SK-N-MC (cell line): ENCODE measurements around the gene CBLIF.
"Not testable (repeated sequence)": the region's sequence is repeated elsewhere in the genome, so short reads cannot be mapped to it uniquely, and the experiment has no call there.

Experiments
- DNase-seq: peaks from one replicate; pipeline ENCODE4 v3.0.0-alpha.2; 2011; ENCODE audit warnings: low read depth, low spot score
- H3K27ac ChIP-seq: fragments of 200-600 bp; sonication (generic); 2 replicates; pipeline ENCODE4 v1.5.1; 2016; ENCODE audit warnings: mixed run types
- H3K36me3 ChIP-seq: fragments of 200-600 bp; sonication (generic); 2 replicates; pipeline ENCODE4 v1.6.1; 2017; ENCODE audit warnings: antibody characterized with exemption, low read length, mixed read lengths; ENCODE audit not compliant: insufficient read depth
- H3K4me3 ChIP-seq: fragments of 200-600 bp; sonication (generic); 2 replicates; pipeline ENCODE4 v1.5.1; 2016
- H3K9ac ChIP-seq: fragments of 200-600 bp; sonication (generic); 2 replicates; pipeline ENCODE4 v1.8.0; 2017; ENCODE audit warnings: mixed run types, mixed read lengths; ENCODE audit not compliant: insufficient read length
- H3K9me3 ChIP-seq: fragments of 200-600 bp; sonication (generic); 2 replicates; pipeline ENCODE4 v1.6.1; 2017; ENCODE audit warnings: low read depth, mild to moderate bottlenecking, antibody characterized with exemption, low read length, moderate library complexity, mixed read lengths
- EZH2 ChIP-seq: fragments of 200-600 bp; sonication (generic); IDR thresholded peaks from one replicate; pipeline ENCODE4 v1.6.1; 2017; ENCODE audit warnings: antibody characterized with exemption
- FOXP2 ChIP-seq: optimal IDR thresholded peaks from 2 replicates; pipeline ENCODE3; 2011; ENCODE audit warnings: mild to moderate bottlenecking, moderate library complexity; ENCODE audit not compliant: insufficient read depth; ENCODE audit errors: extremely low read length, control extremely low read depth
- POLR2AphosphoS5 ChIP-seq: IDR thresholded peaks from 2 replicates; pipeline ENCODE4 v1.6.1; 2012; ENCODE audit warnings: mild to moderate bottlenecking, low read depth, low read length, borderline replicate concordance

CBLIF gene

DNA sequence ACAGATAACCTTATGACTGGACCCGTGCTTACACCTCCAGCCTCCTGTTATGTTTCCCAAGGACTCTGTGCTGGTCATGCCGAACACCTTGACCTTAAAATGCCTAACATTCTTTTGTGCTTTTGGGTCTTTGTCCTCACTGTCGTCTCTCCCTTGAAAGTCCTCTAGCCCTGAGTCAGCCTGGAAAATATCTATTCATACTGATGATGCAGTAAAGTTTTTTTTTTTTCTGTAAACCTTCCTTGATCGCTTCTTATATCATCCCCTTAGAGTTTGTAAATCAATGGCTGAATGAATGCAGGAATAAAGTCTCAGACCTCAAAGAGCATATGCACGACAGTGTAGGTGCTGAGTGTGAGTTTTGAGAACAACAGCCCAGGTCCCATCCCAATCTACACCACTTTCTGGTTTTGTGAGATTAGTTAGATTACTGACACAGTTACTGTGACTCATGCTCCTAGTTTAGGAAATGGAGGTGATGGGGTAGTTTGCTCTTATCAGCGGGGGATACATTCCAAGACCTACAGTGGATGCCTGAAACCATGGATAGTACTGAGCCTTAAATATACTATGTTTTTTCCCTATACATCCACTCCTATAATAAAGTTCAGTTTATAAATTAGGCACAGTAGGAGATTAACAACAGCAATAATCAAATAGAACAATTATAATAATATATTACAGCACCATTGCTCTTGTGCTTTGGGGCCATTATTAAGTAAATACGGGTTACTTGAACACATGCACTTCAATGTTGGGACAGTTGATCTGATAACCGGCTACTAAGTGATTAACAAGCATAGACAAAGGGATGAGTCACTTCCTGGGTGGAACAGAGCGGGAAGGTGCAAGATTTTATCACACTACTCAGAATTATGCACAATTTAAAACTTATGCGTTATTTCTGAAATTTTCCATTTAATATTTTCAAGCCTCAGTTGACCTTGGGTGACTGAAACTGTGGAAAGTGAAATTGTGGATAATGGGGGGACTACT, 12.4 kb upstream of the CBLIF start:
- no peaks in the 10 kb centered on the region for H3K9me3 ChIP-seq
- no peaks in the 10 kb centered on the region for H3K36me3 ChIP-seq
- no peak overlapping the region for H3K27ac ChIP-seq
- no peak for TF ChIP-seq FOXP2
- TF ChIP-seq POLR2AphosphoS5: no peak
- TF ChIP-seq EZH2: no peak
- no peak for DNase-seq
- no peak overlapping the region for H3K9ac ChIP-seq
- H3K4me3 ChIP-seq: no peak overlapping the region

DNA sequence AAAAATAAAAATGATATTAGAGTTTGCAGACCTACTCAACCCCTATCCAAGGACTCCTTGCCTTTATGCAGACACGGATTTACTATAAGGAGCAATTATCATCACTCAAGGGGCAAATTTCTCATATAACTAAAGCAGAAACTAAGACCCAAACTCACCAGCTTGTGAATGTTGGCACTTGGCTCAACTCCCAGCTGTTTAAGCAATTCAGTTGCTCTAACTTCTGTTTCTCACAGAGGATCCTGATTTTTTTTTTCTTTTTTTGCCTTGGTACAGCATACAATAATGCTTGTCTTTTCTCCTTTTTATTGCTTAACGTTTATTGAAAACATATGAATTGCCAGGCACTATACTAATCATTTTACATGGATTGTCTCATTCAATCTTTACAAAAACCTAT, 9.6 kb upstream of the CBLIF start:
- no peaks in the 10 kb centered on the region for H3K36me3 ChIP-seq
- no peak for DNase-seq
- H3K9me3 ChIP-seq: no peaks in the 10 kb centered on the region
- no peak overlapping the region for H3K4me3 ChIP-seq
- no peak overlapping the region for H3K9ac ChIP-seq
- no peak overlapping the region for H3K27ac ChIP-seq
- TF ChIP-seq POLR2AphosphoS5 (no peak), FOXP2 (no peak), EZH2 (no peak)

DNA sequence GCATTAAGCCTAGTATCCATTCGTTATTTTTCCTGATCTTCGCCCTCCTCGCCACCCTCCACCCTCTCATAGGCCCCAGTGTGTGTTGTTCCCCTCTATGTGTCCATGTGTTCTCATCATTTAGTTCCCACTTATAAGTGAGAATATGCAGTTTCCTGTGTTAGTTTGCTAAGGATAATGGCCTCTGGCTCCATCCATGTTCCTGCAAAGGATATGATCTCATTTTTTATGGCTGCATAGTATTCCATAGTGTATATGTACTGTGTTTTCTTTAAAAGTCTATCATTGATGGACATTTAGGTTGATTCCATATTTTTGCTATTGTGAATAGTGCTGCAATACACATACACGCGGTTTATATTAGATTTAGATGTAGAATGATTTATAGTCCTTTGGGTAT, 6.1 kb upstream of the CBLIF start:
- not testable (repeated sequence) for H3K9ac ChIP-seq, DNase-seq, H3K27ac ChIP-seq, H3K4me3 ChIP-seq, H3K36me3 ChIP-seq, H3K9me3 ChIP-seq

DNA sequence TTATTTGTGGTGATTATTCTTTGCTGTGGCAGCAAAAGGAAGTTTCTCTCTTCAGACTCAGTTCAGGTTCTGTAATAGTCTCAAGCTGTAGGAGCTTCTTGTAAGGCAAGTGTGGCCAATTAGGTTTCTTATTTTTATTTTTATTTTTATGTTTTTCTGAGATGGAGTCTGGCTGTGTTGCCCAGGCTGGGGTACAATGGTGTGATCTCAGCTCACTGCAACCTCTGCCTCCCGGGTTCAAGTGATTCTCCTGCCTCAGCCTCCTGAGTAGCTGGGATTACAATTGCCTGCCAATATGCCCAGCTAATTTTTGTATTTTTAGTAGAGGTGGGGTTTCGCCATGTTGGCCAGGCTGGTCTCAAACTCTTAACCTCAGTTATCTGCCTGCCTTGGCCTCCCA, 4.3 kb upstream of the CBLIF start:
- H3K27ac ChIP-seq, H3K36me3 ChIP-seq, H3K9me3 ChIP-seq, H3K9ac ChIP-seq, DNase-seq, H3K4me3 ChIP-seq: not testable (repeated sequence)

DNA sequence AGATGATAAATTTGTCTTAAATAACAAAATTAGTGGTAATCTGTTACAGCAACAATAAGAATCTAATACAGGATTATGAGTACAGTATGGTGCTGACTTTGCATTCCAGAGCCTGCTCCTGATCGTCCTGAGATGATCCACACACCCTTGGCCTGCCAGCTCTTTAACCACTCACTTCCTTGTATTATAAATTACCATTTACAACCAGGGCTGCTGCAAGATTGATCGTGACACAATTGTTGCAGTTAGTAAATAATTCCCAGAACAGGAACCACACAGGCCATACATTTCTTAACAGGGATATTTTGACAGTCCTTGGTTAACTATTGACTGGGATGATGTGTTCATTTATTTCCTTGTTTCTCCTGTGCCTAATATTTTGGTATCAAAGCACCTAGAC, 3.8 kb upstream of the CBLIF start:
- H3K36me3 ChIP-seq: no peaks in the 10 kb centered on the region
- no peak overlapping the region for H3K9ac ChIP-seq
- no peak overlapping the region for H3K4me3 ChIP-seq
- DNase-seq: no peak
- TF ChIP-seq POLR2AphosphoS5 (no peak), FOXP2 (no peak), EZH2 (no peak)
- H3K27ac ChIP-seq: no peak overlapping the region
- H3K9me3 ChIP-seq: no peaks in the 10 kb centered on the region

DNA sequence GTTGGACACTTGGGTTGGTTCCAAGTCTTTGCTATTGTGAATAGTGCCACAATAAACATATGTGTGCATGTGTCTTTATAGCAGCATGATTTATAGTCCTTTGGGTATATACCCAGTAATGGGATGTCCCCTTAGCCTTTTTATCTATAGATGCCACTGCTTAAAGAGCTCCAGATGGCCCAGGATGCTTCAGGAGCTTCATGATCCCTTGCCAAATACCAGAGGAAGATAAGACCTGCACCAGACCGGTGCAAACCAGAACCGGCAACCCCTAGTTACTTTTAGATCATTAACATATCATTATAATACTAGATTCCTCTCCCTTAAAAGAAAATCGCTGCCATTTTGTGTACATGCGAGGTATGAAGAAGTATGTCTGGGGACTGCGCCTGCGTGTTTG, 3.1 kb upstream of the CBLIF start:
- not testable (repeated sequence) for H3K36me3 ChIP-seq, H3K9ac ChIP-seq, H3K27ac ChIP-seq, DNase-seq, H3K9me3 ChIP-seq, H3K4me3 ChIP-seq

DNA sequence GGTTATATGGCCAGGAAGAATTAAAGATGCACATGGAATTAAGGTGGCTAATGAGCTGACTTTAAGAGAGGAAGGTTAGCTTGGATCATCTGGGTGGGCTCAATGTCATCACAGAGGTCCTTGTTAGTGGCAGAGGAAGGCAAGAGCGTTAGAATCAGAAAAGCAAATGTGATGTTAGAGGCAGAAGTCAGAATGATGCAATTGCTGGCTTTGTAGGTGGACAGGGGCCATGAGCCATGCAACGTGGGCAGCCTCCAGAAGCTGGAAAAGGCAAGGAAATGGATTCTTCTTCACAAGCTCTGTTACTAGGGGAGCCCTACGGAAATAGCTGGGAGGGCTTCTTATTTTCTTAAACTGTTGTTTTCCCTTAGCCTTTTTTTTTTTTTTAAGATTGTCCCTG, 2.3 kb upstream of the CBLIF start:
- H3K4me3 ChIP-seq: no peak overlapping the region
- TF ChIP-seq FOXP2 (no peak), POLR2AphosphoS5 (no peak), EZH2 (no peak)
- no peak overlapping the region for H3K9ac ChIP-seq
- H3K9me3 ChIP-seq: no peaks in the 10 kb centered on the region
- no peak overlapping the region for H3K27ac ChIP-seq
- H3K36me3 ChIP-seq: no peaks in the 10 kb centered on the region
- no peak for DNase-seq

DNA sequence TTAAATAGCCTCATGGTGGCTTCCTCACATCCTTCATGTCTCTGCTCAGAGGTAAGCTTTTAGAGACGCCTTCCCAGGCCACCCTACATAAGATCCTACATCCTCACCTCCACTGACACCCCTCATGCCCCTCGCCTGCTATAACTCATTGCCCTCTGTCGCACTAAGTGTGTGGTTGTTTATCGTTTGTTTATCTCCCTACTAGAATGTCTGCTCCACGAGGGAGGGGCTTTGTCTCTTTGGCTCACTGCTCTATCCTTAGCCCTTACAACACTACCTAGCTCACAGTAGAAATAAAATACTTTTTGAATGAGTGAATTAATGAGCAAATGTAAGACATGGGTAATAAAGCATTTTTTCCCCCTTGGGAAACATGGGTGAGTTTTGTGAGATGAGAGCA, 1.3 kb upstream of the CBLIF start:
- no peak overlapping the region for H3K4me3 ChIP-seq
- H3K9ac ChIP-seq: no peak overlapping the region
- no peak for DNase-seq
- H3K36me3 ChIP-seq: no peaks in the 10 kb centered on the region
- no peaks in the 10 kb centered on the region for H3K9me3 ChIP-seq
- H3K27ac ChIP-seq: no peak overlapping the region
- TF ChIP-seq EZH2 (no peak), FOXP2 (no peak), POLR2AphosphoS5 (no peak)

DNA sequence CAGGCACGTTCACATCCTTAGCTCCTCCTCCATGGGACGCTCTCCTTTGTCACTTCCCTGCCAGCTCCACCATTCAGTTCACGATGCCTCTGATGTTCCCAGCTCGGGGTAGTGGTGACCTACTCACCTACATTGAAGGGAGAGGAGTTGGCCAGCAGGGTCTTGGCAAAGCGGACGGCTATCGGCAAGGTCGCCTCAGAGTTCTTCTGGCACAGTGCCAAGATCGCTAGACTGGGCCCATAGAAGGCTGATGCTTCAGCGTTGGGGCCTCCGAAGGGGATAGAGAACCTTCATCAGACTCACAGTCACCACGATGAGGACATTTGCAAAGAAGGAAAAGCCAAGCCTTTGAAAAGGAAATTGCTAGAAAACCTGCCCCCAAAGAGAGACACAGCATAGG, 3.0 kb downstream of the CBLIF start:
- H3K9ac ChIP-seq: no peak overlapping the region
- no peak for DNase-seq
- TF ChIP-seq POLR2AphosphoS5 (no peak), EZH2 (no peak), FOXP2 (no peak)

More for the DNA sequence above, 3.0 kb downstream of the CBLIF start:
- Histone ChIP-seq H3K4me3 (no peak overlapping the region), H3K36me3 (no peaks in the 10 kb centered on the region), H3K9me3 (no peaks in the 10 kb centered on the region), H3K27ac (no peak overlapping the region)
